Measurements from ENCODE around the gene PSRC1. TPM values are rescaled to one million over a fixed set of nuclear protein-coding genes. Genes with fewer than 3 reads are reported as not detected.

Gene PSRC1
- total and polyA plus RNA-seq, 2 of the 8 experiments (the other 6 are each of a cell fraction or from before 2014, with no cell fraction given), result 56.1 to 67.3 TPM

DNA sequence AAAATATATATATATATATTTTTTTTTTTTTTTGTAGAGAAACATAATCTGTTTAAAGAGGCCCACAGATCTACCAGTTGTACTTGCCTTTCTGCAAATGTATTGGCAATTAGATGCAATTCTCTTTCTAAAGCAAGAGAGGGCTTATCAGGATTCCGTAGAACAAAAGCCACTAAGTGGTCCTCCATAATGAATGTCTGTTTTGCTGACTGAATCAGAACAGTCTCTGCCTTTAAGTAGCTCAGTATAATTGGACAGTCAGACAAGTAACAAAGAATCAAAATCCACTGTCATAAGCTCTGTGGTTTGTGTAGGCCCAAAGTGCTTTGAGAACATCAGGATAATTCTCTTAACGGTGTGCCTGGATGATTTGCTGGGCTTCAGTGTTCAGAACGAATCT lies 51.9 kb downstream of the PSRC1 start:
- FAIRE-seq, result no peak
- H4K20me1 ChIP-seq (replicated peaks in 1 of 2; ENCODE audit: control insufficient read depth in 1 of 2, insufficient read depth in 2 of 2, low read length in 2 of 2), result no peaks in the 10 kb centered on the region
- H4K8ac ChIP-seq (ENCODE audit: extremely low read depth, insufficient read depth, low read length), result no peak overlapping the region
- TF ChIP-seq ATF2 (IDR thresholded peaks at IDR 0.05; ENCODE audit: low read length), result no peak
- no peak for TF ChIP-seq ZNF274 (IDR thresholded peaks at IDR 0.05; ENCODE audit: borderline replicate concordance, extremely low read depth, low read length)

More for the DNA sequence above, 51.9 kb downstream of the PSRC1 start:
- Histone ChIP-seq H3K9ac (replicated peaks in 1 of 4; ENCODE audit: extremely low read depth in 1 of 4, low read depth in 3 of 4, low read length in 3 of 4) (no peak overlapping the region), H3K4me2 (ENCODE audit: insufficient read depth in 1 of 2, low read depth in 2 of 2, low read length in 2 of 2) (peak overlapping the region in 1 of 2 experiments; percentile 98; a peak in 1 of 4 replicates), H3K4me1 (replicated peaks in 1 of 4; ENCODE audit: control insufficient read depth in 3 of 4, insufficient read depth in 4 of 4, low read length in 3 of 4) (peaks cover 6 to 30% (median 14%) of the 10 kb centered on the region in 4 experiments), H4K5ac (ENCODE audit: insufficient read length, low read depth, low read length) (no peak overlapping the region), H3K79me1 (ENCODE audit: low read depth, low read length) (0 out of 2 replicates have a peak, but pooled peaks cover 2% of the 10 kb centered on the region), H3K27ac (ENCODE audit: low read depth, low read length) (no peak overlapping the region), H2BK15ac (ENCODE audit: low read length) (0 out of 2 replicates have a peak overlapping the region, but pooled peaks have one; percentile 20), H3K9me3 (ENCODE audit: insufficient read depth in 2 of 2, low read depth in 1 of 2, low read length in 1 of 2) (no peaks in the 10 kb centered on the region), H3K27me3 (replicated peaks in 1 of 4; ENCODE audit: control insufficient read depth in 3 of 4, extremely low read depth in 1 of 4, insufficient read depth in 3 of 4, low read length in 3 of 4) (no peaks in the 10 kb centered on the region), H3K56ac (replicated peaks; ENCODE audit: insufficient read length, low read depth, low read length) (no peak overlapping the region), H2BK5ac (ENCODE audit: low read depth, low read length) (no peak overlapping the region), H3K4me3 (ENCODE audit: extremely low read depth in 1 of 4, insufficient read depth in 2 of 4, low read depth in 3 of 4, low read length in 4 of 4) (no peak overlapping the region), H2BK120ac (replicated peaks; ENCODE audit: low read depth, low read length) (no peak overlapping the region), H4K91ac (replicated peaks; ENCODE audit: insufficient read length, low read length) (no peak overlapping the region), H2AK5ac (ENCODE audit: low read depth, low read length) (no peak overlapping the region), H3K14ac (ENCODE audit: insufficient read length) (no peak overlapping the region), H3K18ac (ENCODE audit: extremely low read depth, low read length) (no peak overlapping the region; the same call in 1 of the 2 replicates), H2AFZ (ENCODE audit: low read length) (no peak overlapping the region), H2BK12ac (ENCODE audit: low read depth, low read length) (peak overlapping the region; percentile 40; the same call in 1 of the 2 replicates), H3K4ac (replicated peaks; ENCODE audit: insufficient read length, low read depth, low read length) (no peak overlapping the region), H3K23ac (ENCODE audit: insufficient read length) (no peak overlapping the region), H3K23me2 (ENCODE audit: low read depth, low read length) (peaks cover 4% of the 10 kb centered on the region; the same call in 1 of the 2 replicates), H3K79me2 (ENCODE audit: control insufficient read depth in 1 of 2, insufficient read depth in 2 of 2, low read length in 2 of 2) (peaks cover 0 to 10% of the 10 kb centered on the region in 2 experiments; a peak in 2 of 4 replicates), H2BK20ac (ENCODE audit: low read length) (0 out of 2 replicates have a peak overlapping the region, but pooled peaks have one; percentile 77), H3K36me3 (ENCODE audit: control insufficient read depth in 2 of 4, insufficient read depth in 4 of 4, low read length in 3 of 4) (peaks cover 11 to 77% (median 33%) of the 10 kb centered on the region in 4 experiments)
- 91% methylated on average over 3 of the region's 3 CpGs; no CpG with 5 or more reads in 1 of the 2 experiments for WGBS, 2 experiments (ENCODE audit: extremely low coverage in 1 of 2, insufficient coverage in 1 of 2, insufficient read length in 1 of 2, insufficient replicate concordance in 2 of 2, low coverage in 1 of 2, low lambda C conversion rate in 2 of 2, missing lambda C conversion rate in 1 of 2)
- ChIA-PET CTCF (ENCODE audit: partially characterized antibody) (interaction anchor here (0.9 to 28.7 kb wide), 8 partner anchors 11 to 171 kb away, joined by 3 to 651 read pairs (median 4); partner anchors contain the start of genes CELSR2 and SARS1), POLR2A (ENCODE audit: partially characterized antibody) (interaction anchor here (1.4 to 15.9 kb wide), 5 partner anchors 9 to 538 kb away, joined by 3 to 252 read pairs (median 34); partner anchors contain the start of genes CELSR2 and SARS1)
- no peak for DNase-seq (ENCODE audit: low read depth in 1 of 2, low spot score in 2 of 2)
